HEK293T (cell line): Measurements from ENCODE around the gene CHST15.

Experiments used
- CTCF ChIA-PET: fragments of 350-600 bp; formaldehyde crosslinking; extraction: SDS; loops from one replicate; lab custom pipeline; 2021; ENCODE audit warnings: antibody characterized with exemption, inconsistent platforms; lab: Yijun Ruan, JAX
- POLR2A ChIA-PET: fragments of 350-600 bp; formaldehyde crosslinking; extraction: SDS; loops from one replicate; lab custom pipeline; 2020; ENCODE audit warnings: antibody characterized with exemption, inconsistent platforms; lab: Yijun Ruan, JAX
- DNase-seq: peaks from one replicate; pipeline ENCODE4 v3.0.0; 2012; ENCODE audit warnings: mixed read lengths; ENCODE audit errors: extremely low spot score
- ARNT ChIP-seq: fragments of 450-650 bp; IDR thresholded peaks from 2 replicates; pipeline ENCODE4 v1.6.1; 2017; ENCODE audit warnings: mild to moderate bottlenecking
- BHLHE40 ChIP-seq: fragments of 450-650 bp; IDR thresholded peaks from 2 replicates; pipeline ENCODE4 v1.6.1; 2016; ENCODE audit warnings: mild to moderate bottlenecking, moderate library complexity, borderline replicate concordance
- CTBP1 ChIP-seq: fragments of 450-650 bp; IDR thresholded peaks from 2 replicates; pipeline ENCODE4 v1.6.1; 2016; ENCODE audit warnings: borderline replicate concordance
- ELF4 ChIP-seq: fragments of 450-650 bp; IDR thresholded peaks from 2 replicates; pipeline ENCODE4 v1.6.1; 2017; ENCODE audit warnings: antibody characterized with exemption
- FOXA1 ChIP-seq: fragments of 450-650 bp; IDR thresholded peaks from 2 replicates; pipeline ENCODE4 v1.6.1; 2016; ENCODE audit warnings: mild to moderate bottlenecking
- FOXK2 ChIP-seq: fragments of 450-650 bp; IDR thresholded peaks from 2 replicates; pipeline ENCODE4 v1.6.1; 2016; ENCODE audit warnings: mild to moderate bottlenecking
- FOXM1 ChIP-seq: fragments of 450-650 bp; IDR thresholded peaks from 2 replicates; pipeline ENCODE4 v1.6.1; 2017; ENCODE audit warnings: mild to moderate bottlenecking, borderline replicate concordance
- HDGF ChIP-seq: fragments of 450-650 bp; IDR thresholded peaks from 2 replicates; pipeline ENCODE4 v1.6.1; 2017; ENCODE audit warnings: antibody characterized with exemption, borderline replicate concordance
- L3MBTL2 ChIP-seq: fragments of 450-650 bp; conservative IDR thresholded peaks from 2 replicates; pipeline ENCODE4 v1.6.1; 2016; ENCODE audit warnings: mild to moderate bottlenecking
- LEF1 ChIP-seq: fragments of 450-650 bp; IDR thresholded peaks from 2 replicates; pipeline ENCODE4 v1.6.1; 2017; ENCODE audit warnings: mild to moderate bottlenecking, borderline replicate concordance
- NFRKB ChIP-seq: fragments of 450-650 bp; IDR thresholded peaks from 2 replicates; pipeline ENCODE4 v1.6.1; 2016; ENCODE audit warnings: mild to moderate bottlenecking, moderate library complexity
- PKNOX1 ChIP-seq: fragments of 450-650 bp; IDR thresholded peaks from 2 replicates; pipeline ENCODE4 v1.6.1; 2016
- SP1 ChIP-seq: fragments of 450-650 bp; IDR thresholded peaks from 2 replicates; pipeline ENCODE4 v1.6.1; 2017
- SUZ12 ChIP-seq: fragments of 450-650 bp; IDR thresholded peaks from 2 replicates; pipeline ENCODE4 v1.6.1; 2016; ENCODE audit warnings: mild to moderate bottlenecking
- TARDBP ChIP-seq: fragments of 450-650 bp; IDR thresholded peaks from 2 replicates; pipeline ENCODE4 v1.6.1; 2016
- ZNF384 ChIP-seq: fragments of 450-650 bp; IDR thresholded peaks from 2 replicates; pipeline ENCODE4 v1.6.1; 2016

CHST15 gene

GRCh38 chr10:124019886-124020797 is 73.3 kb downstream of the CHST15 start:
- no peak for DNase-seq
- ChIA-PET CTCF (no interaction called here), POLR2A (no interaction called here)
- TF ChIP-seq ZNF384 (no peak), BHLHE40 (no peak), PKNOX1 (no peak), FOXM1 (no peak), ELF4 (no peak), L3MBTL2 (no peak), FOXA1 (no peak), SP1 (no peak), LEF1 (no peak), TARDBP (no peak), CTBP1 (no peak), ARNT (no peak), FOXK2 (no peak), SUZ12 (no peak), HDGF (no peak), NFRKB (no peak)

GRCh38 chr10:124018886-124019525 is 74.4 kb downstream of the CHST15 start:
- no peak for TF ChIP-seq L3MBTL2
- TF ChIP-seq FOXK2 = no peak
- ChIA-PET POLR2A (no interaction called here), CTCF (interaction anchor here (0.6 kb wide), 1 partner anchor 25 kb away, joined by 3 read pairs; no protein-coding TSS in a partner anchor)
- no peak for DNase-seq

GRCh38 chr10:124017729-124018128 is 75.7 kb downstream of the CHST15 start:
- no peak for TF ChIP-seq CTBP1
- TF ChIP-seq ARNT = no peak
- TF ChIP-seq TARDBP = no peak
- no peak for TF ChIP-seq BHLHE40
- no peak for TF ChIP-seq ELF4
- TF ChIP-seq HDGF = no peak
- no peak for TF ChIP-seq FOXK2
- no peak for TF ChIP-seq SP1
- no peak for TF ChIP-seq FOXA1
- TF ChIP-seq PKNOX1 = no peak
- TF ChIP-seq ZNF384 = no peak
- TF ChIP-seq SUZ12 = no peak
- TF ChIP-seq LEF1 = no peak
- TF ChIP-seq FOXM1 = no peak
- no peak for TF ChIP-seq L3MBTL2
- TF ChIP-seq NFRKB = no peak
- CTCF ChIA-PET = no interaction called here
- POLR2A ChIA-PET = no interaction called here
- no peak for DNase-seq

- POLR2A ChIA-PET = no interaction called here
- DNase-seq = no peak
- TF ChIP-seq L3MBTL2 = no peak
- TF ChIP-seq ZNF384 = no peak
- TF ChIP-seq PKNOX1 = no peak
- no peak for TF ChIP-seq FOXA1
- TF ChIP-seq TARDBP = no peak
- CTCF ChIA-PET = interaction anchor here (0.6 to 1.5 kb wide), 2 partner anchors 22 to 455 kb away, joined by 3 read pairs; no protein-coding TSS in a partner anchor
These were observed 76.5 kb downstream of the CHST15 start for GRCh38 chr10:124016804-124017375.

GRCh38 chr10:124015991-124016390 is 77.4 kb downstream of the CHST15 start:
- CTCF ChIA-PET = interaction anchor here (1.5 kb wide), 1 partner anchor 21 kb away, joined by 3 read pairs; no protein-coding TSS in a partner anchor
- no peak for DNase-seq
- POLR2A ChIA-PET = no interaction called here
- TF ChIP-seq SUZ12 (no peak), FOXM1 (no peak), LEF1 (no peak), FOXA1 (no peak), NFRKB (no peak), SP1 (no peak)
